NT2/D1 (cell line): ENCODE data around the gene KLHL15.

Experiments used
- SUZ12 ChIP-seq: IDR thresholded peaks from 2 replicates; pipeline ENCODE4 v1.6.1; 2011; ENCODE audit not compliant: insufficient read length, insufficient read depth; ENCODE audit errors: extremely low read depth
- YY1 ChIP-seq: IDR thresholded peaks from 2 replicates; pipeline ENCODE4 v1.6.1; 2011; ENCODE audit not compliant: insufficient read length, insufficient read depth
- ZNF274 ChIP-seq: IDR thresholded peaks from 2 replicates; pipeline ENCODE4 v1.6.1; 2011; ENCODE audit warnings: mild to moderate bottlenecking, low read depth, low read length

DNA sequence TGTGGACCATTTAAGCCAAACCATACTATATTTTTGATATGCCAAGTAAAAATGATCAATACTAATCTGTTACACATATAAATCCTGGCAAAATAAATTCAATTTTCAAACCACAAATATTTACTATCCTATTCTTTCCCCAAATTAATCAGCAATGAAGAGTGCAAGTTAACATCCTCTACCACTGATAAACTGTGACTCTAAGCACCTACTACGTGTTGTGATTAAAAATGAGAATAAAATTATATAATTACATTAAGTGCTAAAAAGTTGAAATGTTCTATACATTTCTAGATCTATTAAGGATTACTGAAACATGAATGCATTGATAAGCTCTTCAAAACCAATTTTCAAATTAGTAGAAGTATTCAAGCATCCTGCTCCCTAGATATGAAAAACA is 3.4 kb downstream of the KLHL15 start:
- TF ChIP-seq YY1 (no peak), SUZ12 (no peak), ZNF274 (no peak)
